Measurements from ENCODE around the gene DRICH1.
A peak's percentile ranks its signal among the peaks of the same experiment; 100 is the strongest.
"Not testable (repeated sequence)": the region's sequence is repeated elsewhere in the genome, so short reads cannot be mapped to it uniquely, and the experiment has no call there.

The DRICH1 gene

GRCh38 chr22:23646526-23646925, 14.4 kb upstream of the DRICH1 start:
- DNase-seq, result not testable (repeated sequence)

GRCh38 chr22:23640206-23640605, 8.1 kb upstream of the DRICH1 start:
- not testable (repeated sequence) for DNase-seq

DNA sequence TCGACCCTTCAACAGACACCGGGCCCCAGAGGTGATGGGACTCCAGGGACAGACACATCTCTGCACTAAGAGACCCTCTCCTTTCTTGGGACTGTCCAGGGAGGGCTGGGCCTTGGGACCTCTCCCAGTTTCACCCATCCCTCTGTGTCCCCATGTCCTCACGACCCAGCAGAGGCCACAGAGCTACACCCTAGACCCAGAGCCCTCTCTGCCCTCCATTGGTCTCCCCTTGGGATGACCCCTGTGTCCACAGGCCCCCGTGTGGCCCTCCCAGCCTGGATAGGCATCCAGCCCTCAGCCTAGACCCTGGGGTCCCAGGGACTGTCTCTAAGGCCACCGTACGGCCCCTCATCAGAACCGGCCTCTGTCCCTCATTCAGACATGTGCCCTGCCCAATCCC, 7.5 kb upstream of the DRICH1 start:
- no peak for DNase-seq

GRCh38 chr22:23638611-23639010, 6.5 kb upstream of the DRICH1 start:
- DNase-seq, result no peak

- DNase-seq, result not testable (repeated sequence)
Measured at GRCh38 chr22:23635291-23635690, 3.2 kb upstream of the DRICH1 start.

DNA sequence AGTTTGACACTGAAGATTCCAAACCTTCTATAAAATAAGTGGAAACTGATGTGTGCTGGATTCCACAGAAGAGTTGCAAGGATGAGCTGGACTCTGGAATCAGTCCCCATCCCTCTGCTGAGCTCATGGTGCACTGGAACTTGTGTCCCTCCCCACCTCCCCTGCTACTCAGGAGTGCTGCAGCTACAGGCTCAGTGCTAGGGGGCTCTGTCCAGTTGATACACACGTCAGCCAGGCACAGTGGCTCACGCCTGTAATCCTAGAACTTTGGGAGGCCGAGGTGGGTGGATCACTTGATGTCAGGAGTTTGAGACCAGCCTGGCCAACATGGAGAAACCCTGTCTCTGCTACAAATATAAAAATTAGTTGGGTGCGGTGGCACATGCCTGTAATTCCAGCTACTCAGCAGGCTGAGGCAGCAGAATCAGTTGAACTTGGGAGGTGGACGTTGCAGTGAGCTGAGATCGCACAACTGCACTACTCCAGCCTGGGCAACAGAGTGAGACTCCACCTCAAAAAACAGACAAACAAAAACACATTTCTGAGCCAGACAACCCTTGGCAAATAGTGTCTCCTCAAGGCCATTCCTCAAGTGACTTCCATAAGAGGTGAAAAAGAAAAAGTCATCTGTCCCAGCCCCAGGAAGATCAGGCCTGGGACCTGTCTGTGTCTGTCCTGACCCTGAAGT, 3.9 kb downstream of the DRICH1 start:
- DNase-seq, result not testable (repeated sequence)

DNA sequence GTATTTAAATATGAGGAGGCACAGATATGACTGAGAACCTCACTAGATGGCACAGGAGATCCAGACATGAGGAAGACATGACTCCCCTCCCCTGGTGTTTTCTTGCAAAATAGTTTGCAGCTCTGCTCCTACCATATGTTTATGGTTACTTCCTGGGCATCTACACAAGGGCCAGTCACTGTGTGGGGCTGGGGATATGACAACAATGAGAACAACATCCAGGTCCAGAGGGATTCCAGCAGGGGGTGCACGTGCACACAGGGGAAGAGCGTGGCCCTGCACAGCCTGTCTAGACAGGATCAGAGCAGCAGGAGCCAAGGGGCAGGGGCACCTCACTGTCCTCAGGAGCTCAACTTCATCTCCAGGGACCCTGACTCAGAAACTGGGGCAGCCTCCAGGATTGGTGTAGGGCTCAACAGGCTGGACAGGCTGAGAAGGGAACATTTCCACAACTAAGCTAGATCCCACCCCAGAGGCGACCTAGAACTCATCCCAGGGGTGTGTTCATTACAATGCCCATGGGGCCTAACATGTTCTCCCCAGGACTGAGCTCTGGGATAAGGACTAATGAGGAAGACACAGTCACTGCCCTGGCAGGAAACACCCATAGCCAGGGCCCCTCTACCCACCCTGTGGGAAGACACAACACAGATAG, 4.6 kb downstream of the DRICH1 start:
- peak in 1 of 2 experiments; percentile 21 for DNase-seq

DNA sequence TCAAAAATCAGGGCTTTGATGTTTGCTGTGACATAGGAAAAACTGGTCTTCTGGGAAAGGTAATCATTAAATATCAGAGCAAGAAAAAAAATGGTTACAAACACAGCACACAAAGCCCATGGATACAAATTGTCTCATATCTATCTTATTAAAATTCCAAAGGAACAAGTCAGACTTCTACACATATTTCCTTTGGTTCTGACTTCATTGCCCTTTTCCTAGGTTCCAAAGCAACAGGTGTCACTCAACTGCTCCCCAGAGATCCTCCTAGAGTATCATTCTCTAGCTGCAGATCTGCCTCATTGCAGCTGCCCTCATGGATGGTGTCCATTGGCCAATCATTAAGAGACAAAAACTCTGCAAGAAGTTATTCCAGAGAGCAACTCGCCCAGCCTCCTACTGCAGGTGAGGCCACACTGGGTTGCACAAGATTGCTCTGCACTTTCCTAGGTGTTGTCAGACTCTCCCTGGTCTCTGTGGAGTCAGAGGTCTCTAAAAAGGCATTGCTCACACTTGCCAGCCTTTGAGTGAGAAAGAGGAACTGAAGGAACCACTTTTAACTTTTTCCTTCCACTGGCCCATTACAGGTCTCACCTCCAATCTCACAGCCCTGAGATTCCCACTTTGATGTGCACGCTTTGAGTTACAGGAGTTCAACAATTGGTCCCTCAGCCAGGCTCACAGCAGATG, 5.7 kb downstream of the DRICH1 start:
- DNase-seq, result no peak

- no peak for DNase-seq
Measured at GRCh38 chr22:23622634-23623033, 9.5 kb downstream of the DRICH1 start.

DNA sequence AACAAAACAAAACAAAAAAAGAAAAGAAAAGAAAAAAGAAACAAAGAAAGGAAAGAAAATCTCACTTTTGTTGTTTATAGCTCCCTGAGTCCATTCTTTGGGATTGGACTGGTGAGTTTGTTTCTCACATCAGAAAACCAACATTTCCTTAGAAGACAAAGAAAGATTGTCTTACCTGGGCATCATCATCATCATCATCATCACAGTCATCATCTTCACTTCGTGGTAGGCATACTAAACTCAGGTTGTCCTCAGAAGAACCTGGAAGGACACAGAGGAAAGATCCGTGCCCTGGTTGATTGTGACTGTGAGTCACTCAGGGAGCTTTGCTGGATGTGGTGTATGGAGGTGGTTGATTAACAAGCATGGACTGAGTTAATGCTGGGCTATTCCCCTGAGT, 10.2 kb downstream of the DRICH1 start:
- DNase-seq, result not testable (repeated sequence)

DNA sequence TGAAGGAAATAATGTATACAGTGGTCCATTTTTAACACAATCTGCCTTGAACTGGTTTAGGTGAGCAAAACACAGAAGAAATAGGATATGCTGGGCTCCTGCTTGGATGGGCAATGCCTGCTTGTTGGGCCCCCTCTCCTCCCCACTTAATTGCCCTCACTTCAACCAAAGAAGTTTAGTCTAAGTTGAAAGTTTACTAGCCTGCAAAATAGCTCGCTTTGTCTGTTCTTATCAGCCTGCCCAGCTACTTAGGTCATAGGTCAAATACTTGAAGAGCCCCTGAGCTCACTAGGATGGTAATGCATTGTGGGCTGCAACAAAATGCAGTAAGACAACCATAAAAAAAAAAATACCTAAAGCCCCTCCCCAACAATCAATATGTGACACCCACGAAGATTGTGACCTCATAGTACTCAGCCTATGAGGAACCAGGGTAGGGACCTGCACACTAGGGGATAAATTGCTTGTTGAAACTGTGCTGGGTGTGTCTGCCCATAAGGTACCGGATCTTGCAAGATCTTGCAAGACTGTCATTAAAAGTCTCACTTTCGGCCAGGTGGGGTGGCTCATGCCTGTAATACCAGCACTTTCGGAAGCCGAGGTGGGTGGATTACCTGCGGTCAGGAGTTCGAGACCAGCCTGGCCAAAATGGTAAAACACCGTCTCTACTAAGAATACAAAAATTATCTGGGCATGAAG, 10.9 kb downstream of the DRICH1 start:
- DNase-seq, result no peak

DNA sequence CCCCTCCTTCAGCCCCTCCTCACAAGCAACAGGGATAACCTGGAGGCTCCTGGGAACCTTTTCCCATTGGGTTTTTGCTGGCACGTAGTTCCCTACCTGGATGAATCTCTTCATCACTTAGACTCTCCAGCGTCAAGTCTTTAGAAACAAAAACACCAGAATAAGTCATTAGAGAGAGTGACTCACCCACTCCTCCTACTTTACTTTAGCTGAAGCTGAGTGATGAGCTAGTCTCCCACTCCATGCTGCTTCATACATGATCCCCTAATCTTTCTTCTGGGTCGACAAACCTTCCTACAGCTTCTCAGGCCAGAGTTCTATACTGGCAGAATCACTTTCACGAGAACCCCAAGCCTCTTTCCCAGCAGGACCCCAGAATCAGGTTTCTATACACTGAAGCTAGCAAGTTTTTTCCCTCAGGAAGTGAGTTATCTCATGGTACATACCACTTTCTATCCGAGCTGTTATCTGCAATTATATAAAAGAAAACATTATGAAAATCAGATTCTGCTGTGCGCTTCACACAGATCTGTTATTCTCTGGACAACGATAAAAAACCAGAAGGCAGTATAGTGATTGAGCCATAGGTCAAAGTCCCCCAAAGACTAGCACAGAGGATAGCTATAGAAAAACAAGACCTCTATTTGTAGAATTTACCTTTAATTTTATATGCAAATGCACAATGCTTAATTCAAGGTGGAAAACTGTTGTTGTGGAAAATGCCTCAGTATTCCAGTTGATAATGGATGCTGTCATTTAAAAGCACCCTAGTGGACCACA, 18.7 kb downstream of the DRICH1 start:
- DNase-seq, result no peak

DNA sequence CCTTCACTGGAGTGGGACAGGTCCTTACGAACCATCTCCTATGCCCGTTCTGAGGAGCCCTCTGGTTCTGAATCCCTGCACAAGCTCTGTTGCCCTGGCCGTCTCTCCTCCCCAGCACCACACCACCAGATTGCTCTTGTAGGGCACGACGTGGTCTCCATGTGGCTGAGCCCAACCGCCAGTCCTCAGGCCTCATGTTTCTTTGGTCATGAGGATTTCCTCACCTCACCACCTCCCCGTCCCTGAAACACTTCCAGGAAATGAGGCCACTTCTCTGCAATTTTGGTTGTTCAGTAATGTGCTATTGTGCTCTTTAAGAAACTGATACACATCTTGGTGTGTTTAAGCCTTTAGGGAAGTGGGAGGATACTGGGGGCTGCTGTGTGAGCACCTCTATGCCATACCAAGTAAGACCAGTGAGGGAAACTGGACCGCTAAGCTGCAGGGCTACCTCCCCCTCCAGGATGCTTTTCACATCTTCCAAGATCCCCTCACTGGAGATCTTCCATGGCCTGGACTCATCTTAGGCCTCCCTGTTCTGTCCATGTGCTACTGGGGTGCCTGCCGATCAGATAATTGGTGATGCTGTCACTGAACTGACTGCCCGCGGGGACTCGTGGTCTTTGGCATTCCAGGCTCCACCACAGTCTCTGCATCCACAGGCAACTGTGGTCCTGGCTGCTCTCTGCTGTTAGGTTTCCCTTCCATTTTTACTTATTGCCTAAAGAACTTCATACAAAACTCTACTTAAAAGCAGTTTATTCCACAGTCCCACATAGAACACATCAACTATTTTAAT, 21.9 kb downstream of the DRICH1 start:
- DNase-seq, result no peak

DNA sequence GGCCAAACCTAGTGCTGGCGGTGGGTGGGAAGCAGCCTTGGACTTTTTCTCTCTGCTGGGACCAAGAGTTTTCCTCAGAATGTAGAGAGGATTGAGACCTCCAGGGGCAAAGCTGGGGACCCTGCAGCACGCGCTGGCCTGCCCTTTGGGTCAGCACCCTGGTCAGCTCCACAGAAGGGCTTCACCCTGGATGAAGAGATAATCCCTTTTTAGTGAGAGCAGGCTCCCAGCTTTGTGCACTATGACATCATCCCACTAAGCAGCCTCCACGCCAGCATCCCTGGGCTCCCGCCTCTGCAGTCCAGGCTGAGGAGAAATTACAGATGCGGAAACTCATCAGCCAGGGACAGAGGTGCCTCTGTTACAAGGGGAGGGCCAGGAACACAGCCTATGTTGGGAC, 23.5 kb downstream of the DRICH1 start:
- DNase-seq, result no peak

DNA sequence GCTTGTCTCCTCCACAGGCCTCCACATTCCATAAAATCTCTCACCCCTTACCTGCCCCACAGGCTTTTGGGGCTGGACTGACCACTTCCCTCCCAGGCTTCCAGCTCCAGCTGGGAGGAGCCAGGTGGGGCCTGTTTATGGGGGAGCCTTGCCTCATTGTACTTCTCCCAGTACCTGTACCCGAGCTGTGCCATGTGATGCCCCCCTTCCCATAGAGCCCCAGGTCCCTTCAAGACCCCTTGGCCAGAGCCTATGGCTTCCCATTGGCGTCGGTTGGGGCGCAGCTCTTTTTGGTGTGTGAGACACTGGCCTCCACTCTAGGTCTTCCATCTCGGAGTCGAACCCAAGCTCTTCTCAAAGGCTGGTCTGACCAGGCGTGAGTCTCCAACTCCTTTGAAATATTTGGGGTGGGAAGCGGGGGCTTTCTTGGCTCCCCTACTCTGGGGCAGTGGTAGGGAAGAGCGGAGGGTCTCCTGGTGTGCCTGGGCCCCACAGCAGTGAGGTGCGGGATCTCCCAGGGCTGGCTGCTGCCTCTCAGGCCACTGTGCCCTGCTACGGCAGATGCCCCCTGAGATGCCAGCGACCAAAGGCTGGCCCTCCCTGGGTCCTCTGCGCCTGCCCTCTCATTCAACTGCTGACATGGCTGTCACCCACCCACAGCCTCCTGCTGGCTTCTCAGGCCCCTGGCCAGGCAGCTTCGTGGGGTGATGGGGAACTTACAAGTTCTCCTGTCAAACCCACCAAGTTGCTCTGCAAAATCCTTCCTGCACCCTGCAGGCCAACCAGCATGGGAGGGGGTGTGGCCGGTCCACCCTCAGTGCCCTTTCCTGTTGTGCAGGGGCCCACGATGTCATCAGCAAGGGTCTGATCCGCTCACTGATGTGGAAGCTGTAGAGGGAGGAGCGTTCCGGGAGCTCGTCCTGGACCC, 25.7 kb downstream of the DRICH1 start:
- no peak for DNase-seq

GRCh38 chr22:23604939-23605712, 27.0 kb downstream of the DRICH1 start:
- no peak for DNase-seq

DNA sequence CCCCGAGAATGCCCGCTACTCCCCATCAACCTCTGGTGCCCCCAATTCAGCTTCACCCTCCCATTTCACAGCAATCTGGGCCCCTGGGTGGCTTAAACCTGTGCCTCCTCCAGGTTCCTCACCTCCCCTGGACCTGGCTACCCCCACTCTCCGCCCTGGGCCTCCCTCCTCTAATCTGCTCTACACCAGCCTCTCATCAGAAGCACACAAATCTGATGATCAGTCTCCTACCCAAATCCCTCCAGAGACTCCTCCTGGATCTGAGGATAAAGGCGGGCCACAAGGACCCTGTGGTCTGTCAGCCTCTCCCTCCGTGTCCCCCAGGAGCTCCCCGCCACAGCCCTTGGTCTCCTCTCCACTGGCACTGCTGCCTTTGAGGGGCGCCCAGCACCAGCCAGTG, 28.9 kb downstream of the DRICH1 start:
- no peak for DNase-seq

DNA sequence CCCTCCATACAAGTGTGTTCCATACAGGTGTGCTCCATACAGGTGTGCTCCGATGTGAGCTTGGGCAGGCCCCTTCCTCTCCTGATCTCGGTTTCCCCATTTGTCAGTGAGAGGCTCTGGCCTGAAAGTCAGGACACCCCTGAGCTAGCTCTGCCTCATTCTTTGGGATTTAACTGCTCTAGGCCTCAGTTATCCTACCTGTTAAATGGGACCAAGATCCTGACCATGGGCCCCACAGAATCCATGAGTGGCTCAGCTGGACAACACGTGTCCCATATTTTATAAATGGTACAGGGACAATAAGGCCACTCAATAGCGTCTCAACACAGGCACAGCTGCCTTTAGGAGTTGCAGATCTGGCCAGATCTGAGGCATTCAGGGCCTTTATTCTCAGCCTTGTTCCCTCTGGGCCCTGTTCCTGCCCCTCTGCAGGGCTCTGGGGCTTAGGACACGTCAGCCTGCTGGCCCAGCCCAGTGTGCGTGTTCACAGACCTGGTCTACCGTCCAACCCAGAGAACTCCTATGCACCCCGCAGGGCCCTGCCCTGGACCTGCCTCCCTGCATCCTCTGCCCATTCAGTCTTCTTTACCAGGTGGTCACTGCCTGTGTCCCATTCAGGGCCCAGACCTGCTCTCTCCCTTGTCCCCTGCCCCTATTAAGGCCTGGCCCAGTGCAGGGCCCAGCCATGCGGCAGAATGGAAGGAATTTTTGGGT, 33.2 kb downstream of the DRICH1 start:
- DNase-seq, result no peak

Data from NCI-H1930 (cell line).